Iris pigment epithelial cell (primary cell): ENCODE data around the gene SPECC1L.
"Not testable (repeated sequence)": the region's sequence is repeated elsewhere in the genome, so short reads cannot be mapped to it uniquely, and the experiment has no call there.

ENCODE experiments used
- DNase-seq: peaks from one replicate; pipeline ENCODE4 v3.0.0-alpha.2; 2011; ENCODE audit warnings: low read depth

The SPECC1L gene, protein sequence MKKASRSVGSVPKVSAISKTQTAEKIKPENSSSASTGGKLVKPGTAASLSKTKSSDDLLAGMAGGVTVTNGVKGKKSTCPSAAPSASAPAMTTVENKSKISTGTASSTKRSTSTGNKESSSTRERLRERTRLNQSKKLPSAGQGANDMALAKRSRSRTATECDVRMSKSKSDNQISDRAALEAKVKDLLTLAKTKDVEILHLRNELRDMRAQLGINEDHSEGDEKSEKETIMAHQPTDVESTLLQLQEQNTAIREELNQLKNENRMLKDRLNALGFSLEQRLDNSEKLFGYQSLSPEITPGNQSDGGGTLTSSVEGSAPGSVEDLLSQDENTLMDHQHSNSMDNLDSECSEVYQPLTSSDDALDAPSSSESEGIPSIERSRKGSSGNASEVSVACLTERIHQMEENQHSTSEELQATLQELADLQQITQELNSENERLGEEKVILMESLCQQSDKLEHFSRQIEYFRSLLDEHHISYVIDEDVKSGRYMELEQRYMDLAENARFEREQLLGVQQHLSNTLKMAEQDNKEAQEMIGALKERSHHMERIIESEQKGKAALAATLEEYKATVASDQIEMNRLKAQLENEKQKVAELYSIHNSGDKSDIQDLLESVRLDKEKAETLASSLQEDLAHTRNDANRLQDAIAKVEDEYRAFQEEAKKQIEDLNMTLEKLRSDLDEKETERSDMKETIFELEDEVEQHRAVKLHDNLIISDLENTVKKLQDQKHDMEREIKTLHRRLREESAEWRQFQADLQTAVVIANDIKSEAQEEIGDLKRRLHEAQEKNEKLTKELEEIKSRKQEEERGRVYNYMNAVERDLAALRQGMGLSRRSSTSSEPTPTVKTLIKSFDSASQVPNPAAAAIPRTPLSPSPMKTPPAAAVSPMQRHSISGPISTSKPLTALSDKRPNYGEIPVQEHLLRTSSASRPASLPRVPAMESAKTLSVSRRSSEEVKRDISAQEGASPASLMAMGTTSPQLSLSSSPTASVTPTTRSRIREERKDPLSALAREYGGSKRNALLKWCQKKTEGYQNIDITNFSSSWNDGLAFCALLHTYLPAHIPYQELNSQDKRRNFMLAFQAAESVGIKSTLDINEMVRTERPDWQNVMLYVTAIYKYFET

GRCh38 chr22:24270556-24271385 is at the start of gene SPECC1L:
Gene SPECC1L, plus strand, starts transcription at chr22:24270831. Its CDS starts 31,401 bp downstream, at chr22:24302232.
- peak; percentile 92 for DNase-seq

- no peak for DNase-seq
Observed at GRCh38 chr22:24224468-24224867, 46.2 kb upstream of the SPECC1L start.

- no peak for DNase-seq
Observed at GRCh38 chr22:24225044-24225601, 45.5 kb upstream of the SPECC1L start.

GRCh38 chr22:24225951-24226350 is 44.7 kb upstream of the SPECC1L start:
- no peak for DNase-seq

GRCh38 chr22:24230911-24231656 is 39.5 kb upstream of the SPECC1L start:
- no peak for DNase-seq

DNA sequence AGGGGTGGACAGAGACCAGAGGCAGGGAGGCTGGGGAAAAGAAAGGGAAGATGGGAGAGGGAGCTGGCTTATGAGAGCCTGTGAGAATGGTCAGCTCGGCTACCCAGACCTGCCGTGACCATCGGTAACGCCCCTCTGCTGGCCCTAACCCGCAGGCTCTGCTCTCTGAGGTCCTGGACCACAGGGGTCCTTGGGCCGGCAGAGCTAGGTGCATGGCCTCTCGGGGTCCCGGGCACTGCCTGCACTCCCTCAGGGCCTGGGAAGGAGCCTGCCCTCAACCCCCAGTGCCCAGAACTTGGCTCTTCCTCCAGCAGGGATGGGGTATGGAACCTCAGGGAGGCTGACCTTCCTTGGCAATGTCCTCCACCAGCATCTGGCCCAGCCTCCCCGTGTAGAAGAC is 38.9 kb upstream of the SPECC1L start:
- DNase-seq, result no peak

GRCh38 chr22:24232124-24232523 is 38.5 kb upstream of the SPECC1L start:
- DNase-seq, result no peak

DNA sequence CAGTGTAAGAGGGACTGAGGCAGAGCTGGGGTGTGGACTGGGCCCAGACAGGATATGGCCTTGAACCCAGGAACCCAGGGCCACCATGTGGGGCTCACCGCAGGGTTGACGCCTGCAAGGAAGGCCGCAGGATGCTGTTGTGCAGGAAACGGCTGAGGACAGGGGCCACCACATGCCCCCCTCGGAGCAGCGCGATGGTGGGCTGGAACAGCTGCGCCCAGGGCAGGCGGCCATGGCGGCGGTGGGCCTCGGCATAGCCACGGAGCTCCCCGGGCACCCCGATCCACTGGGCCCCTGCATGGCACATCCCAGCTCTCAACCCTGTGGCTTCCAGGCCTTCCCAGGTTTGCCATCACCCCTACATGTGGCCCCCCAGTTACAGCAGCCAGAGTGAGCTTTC is 37.9 kb upstream of the SPECC1L start:
- no peak for DNase-seq

DNA sequence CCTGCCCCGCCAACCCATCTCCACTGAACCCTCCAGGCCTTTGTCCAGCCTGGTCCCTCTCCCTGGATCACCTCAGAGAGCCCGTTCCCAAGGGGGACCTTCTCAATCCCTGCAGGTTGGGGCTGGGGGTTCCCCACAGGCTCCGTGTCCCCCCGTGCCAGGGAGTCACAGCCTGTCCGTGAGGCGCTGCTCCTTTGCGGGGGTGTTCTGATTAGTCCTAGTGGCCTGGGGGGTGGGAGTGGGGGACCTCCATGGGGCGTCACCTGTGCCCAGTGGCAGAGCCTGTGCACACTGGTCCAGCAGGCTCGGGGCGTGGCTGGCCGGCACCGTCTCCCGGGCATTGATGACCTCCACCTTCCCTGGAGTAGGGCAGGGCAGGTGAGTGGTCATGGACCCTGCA is 37.4 kb upstream of the SPECC1L start:
- DNase-seq, result no peak

GRCh38 chr22:24233816-24234215 is 36.8 kb upstream of the SPECC1L start:
- no peak for DNase-seq

DNA sequence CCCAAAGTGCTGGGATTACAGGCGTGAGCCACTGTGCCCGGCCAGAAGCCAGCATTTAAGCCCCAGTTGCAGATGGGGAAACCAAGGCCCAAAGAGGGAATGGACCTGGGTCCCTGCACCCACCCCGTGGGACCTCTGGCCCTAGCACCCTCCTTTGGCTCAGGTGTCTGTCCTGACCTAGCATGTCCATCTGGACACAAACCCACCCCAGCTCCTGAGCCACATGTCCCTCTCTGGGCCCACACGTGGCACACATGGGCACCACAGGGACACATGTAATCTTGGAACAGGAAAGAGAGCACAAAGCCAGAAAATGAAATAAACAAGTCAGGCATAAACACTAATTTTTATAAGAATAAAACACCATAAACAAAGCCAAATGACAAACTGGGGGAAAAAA is 35.3 kb upstream of the SPECC1L start:
- DNase-seq, result no peak

GRCh38 chr22:24236656-24237055 is 34.0 kb upstream of the SPECC1L start:
- no peak for DNase-seq

DNA sequence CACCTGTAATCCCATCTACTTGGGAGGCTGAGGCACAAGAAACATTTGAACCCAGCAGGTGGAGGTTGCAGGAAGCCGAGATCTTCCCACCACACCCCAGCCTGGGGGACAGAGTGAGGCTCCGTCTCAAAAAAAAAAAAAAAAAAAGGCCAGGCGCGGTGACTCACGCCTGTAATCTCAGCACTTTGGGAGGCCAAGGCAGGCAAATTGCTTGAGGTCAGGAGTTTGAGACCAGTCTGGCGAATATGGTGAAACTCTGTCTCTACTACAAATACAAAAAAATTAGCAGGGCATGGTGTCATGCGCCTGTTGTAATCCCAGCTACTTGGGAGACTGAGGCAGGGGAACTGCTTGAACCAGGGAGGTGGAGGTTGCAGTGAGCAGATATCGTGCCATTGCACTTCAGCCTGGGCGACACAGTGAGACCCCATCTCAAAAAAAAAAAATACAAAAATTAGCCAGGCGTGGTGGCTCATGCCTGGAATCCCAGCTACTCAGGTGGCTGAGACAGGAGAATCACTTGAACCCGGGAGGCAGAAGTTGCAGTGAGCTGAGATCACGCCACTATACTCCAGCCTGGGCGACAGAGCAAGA is 32.4 kb upstream of the SPECC1L start:
- peak; percentile 80 for DNase-seq

- no peak for DNase-seq
Observed at GRCh38 chr22:24240381-24240780, 30.2 kb upstream of the SPECC1L start.

DNA sequence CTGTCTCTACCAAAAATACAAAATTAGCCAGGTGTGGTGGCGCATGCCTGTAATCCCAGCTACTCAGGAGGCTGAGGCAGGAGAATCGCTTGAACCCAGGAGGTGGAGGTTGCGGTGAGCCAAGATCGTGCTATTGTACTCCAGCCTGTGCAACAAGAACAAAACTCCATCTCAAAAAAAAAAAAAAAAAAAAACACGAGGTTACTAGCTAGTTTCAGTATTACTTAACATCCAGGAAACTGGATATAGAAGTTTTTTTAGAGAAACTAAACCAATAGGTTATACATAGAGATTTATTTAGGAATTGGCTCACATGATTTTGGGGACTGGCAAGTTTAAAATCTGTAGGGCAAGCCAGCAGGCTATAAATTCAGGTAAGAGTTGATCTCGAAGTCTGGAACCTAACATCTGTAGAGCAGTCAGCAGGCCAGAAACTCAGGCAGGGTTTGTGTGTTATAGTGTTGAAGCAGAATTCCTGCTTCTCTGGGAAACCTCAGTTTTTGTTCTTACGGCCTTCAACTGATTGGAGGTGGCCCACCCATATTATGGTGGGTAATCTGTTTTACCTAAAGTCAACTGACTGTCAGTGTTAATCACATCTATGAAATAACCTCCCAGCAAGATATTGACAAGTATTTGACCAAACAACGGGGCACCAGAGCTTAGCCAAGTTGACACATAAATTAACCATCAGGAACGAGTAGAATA is 29.5 kb upstream of the SPECC1L start:
- not testable (repeated sequence) for DNase-seq

DNA sequence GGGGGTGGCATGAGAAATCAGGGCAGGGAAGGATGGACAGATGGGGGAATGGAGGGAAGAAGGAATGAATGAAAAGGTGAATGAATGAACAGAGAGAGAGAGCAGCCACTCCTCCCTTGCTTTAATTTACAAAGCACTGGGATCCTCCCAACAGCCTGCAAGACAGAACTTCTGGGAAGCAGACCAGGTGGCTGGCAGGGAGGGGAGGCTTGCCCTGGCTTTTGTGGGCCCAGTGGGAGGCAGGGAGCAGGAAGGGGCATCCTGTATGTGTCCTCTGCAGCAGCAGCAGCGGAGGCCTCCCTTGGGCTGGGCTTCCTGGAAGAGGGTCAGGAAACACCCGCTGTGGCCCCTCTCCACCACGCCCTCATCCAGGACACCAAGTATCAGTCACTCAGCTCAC is 27.2 kb upstream of the SPECC1L start:
- DNase-seq, result peak; percentile 35

DNA sequence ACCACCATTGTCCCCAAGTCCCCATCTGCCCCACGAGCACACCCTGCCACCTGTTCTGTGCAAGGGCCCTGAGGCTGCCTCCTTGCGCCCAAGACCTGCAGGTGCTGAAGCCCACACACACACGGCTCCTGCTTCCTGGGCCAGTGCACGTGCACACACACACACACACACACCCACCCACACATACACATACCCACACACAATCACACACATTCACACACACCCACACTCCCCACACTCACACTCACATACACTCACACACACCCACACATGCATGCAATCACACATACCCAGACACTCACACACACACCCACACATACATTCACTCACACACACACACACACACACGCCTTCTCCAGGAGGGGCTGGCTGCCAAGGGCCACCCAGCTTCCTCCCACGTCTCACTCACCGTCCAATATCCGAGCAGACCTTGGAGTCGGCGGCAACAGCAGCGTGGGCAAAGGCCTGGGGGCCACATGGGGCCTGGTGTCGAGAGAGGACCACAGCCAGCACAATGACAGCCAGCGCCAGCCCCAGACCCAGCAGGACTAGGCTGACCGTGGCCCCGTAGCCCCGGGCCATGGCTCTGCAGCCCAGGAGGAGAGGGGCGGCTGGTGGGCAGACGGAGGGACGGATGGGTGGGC is 26.4 kb upstream of the SPECC1L start:
- peak; percentile 74 for DNase-seq

DNA sequence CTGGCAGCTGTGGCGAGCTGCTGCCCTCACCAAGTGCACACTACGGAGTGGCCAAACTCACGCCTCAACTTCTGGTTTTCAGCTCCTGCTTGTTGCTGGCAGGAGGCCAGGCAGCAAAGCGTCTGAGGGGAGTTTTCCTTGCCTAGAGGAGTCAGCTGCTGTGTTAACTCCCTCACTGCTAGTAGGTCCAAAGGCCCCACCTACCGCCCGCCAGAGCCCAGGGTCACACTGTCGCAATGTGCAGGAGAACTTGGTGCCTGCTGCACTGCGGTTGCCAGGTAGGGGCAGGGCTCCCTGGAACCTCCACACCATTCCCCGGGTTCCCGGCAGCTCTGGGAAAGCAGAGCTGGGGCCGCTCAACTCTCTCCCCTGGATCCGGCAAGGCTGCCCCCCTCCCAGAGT is 25.6 kb upstream of the SPECC1L start, which contains the start of gene GGT5:
Gene GGT5 (minus strand): TSS at position 53 of the 402 bp plus-strand sequence. CDS start 357 bp downstream, outside the sequence.
- DNase-seq, result peak; percentile 64
